GM19239 (cell line): ENCODE data around the gene CDKAL1.

ENCODE experiments used
- DNase-seq: peaks from one replicate; pipeline ENCODE4 v3.0.0; 2011; ENCODE audit warnings: low spot score; ENCODE audit not compliant: insufficient read length
- FAIRE-seq: peaks from 2 replicates; lab custom pipeline; 2011; peaks lifted over from hg19 to GRCh38; lab: Jason Lieb, UNC

The CDKAL1 gene

DNA sequence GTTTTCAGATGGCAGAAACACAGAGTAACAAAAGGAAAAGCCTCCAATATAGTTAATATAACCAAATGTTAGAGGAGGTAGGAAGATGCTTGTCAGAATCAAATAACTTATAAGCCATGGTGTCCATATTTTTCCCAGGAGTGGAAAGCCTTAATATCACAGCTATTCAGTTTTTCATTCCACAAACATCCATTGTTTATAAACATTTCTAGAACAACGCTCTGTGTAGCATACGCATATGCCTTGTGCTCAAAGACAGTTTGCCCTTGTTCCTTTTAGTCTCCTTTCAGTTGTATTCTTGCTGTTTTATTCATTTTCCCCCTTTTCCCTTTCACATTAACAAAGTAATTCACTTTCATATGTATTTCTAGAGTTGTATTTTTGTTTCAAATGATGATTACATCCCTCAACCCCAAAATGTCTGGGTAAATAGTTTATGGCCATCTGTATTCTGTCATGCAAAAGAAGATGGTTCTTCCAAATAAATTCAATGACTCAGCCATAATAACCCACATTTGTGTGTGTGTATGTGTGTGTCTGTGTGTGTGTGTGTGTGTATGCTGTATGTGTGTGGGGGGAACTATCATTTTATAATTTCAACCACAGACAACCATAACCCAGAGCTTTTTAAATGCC, 603.6 kb downstream of the CDKAL1 start:
- DNase-seq: no peak
- FAIRE-seq: no peak

GRCh38 chr6:21138336-21139069, 604.2 kb downstream of the CDKAL1 start:
- no peak for FAIRE-seq
- no peak for DNase-seq

DNA sequence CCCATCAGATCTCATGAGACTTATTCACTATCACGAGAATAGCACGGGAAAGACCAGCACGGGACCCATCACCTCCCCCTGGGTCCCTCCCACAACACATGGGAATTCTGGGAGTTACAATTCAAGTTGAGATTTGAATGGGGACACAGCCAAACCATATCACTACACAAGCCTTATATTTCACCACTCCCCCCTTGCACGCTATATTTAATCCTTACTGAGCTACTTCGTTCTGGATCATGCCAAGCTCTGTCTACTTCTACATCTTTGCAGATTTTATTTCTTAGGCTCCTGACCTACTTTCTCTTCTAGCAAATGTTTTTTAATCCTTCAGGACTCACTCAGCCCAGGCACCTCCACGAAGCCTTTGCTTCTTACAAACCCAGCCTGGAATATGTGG, 606.7 kb downstream of the CDKAL1 start:
- no peak for DNase-seq
- FAIRE-seq: no peak

DNA sequence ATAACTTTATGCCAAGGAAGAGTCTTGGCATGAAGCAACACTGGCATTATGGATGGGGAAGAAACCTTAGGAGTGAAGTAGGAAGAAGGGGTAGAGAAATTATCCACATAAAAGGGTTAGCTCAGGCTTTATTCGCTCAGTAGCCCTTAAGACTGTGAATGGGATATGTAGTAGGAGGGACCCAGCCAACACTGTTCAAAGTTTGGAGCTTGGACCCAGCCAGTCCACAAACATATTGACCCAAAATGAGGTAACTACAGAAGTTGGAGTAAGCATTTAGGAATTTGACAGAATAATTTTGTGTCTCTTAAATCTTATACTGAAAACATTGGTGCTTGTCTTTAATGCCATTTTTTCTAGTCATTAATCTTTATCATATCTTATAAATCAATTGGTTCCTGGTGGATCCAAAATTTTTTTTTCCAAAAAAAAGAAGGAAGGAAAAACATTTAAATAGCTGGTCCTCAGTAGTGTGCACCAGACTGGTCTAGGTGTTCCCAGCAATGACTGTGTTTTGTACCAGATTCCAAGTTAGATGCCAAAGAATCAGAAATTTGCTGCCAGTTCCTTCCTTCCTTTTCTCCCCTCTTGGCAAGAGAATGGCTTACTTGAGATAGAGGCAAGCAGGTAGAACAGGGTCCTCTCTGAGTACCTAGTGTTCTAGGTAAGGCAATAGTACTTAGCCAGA, 607.5 kb downstream of the CDKAL1 start:
- FAIRE-seq: no peak
- DNase-seq: no peak

DNA sequence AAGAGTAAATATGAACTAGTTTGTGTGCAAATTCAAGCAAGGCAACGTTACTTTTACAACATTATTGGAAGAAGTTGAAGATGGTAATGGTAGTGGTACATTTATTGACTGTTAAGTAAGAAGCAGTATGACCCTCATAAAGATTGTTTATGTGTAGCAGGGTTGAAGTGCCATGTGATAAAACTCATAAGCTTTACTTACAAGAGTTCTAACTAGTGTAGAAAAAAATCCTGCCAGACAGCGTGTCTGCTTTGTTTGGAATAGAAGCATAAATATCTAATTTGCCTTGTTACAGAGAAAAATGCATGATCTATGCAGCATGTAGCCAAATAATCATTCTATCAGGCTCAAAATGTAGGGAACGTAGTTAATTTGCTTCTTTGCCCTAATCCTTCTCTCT, 608.5 kb downstream of the CDKAL1 start:
- FAIRE-seq: no peak

DNA sequence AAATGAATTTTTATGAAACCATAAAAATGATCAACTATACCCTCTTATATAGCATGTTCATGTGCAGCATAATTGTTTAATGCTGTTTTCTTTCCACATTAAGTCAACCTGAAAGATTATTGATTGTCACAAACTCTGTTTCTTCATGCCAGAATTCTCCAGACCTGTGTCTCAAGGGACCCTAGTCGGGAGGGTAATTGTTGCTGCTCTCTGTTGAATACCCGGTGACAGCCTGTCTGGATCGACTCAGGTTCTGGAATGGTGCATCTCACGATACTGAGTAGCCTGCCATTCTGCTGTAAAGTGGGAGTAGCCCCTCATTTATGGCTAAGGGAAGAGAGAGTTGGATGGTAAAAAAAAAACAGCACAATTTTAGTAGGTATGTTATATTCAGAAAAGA, 609.4 kb downstream of the CDKAL1 start:
- no peak for DNase-seq
- no peak for FAIRE-seq

More for the DNA sequence above, 608.5 kb downstream of the CDKAL1 start:
- DNase-seq: no peak

DNA sequence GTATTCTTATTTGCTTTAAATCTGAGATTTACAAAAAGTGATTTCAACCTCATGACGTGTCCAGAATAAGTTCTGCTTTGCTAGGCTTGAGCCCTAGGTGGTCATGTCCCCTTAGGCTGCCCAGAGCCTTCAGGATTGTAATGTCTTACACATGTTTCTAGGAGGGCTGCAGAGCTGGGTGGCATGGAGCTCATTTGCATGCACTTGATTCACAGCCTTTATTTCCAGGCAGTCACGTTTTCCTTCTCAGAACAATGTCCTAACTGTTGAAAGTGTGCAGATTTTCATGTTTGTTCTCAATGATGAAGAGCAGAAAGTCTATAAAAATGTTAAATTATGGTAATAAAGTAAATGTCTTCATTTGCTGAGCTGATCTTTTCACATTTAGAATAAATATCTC, 610.7 kb downstream of the CDKAL1 start:
- no peak for DNase-seq
- FAIRE-seq: no peak

- no peak for FAIRE-seq
- DNase-seq: no peak
Measured at GRCh38 chr6:21147995-21148394, 613.7 kb downstream of the CDKAL1 start.

- DNase-seq: no peak
- no peak for FAIRE-seq
Measured at GRCh38 chr6:21149470-21149869, 615.2 kb downstream of the CDKAL1 start.

GRCh38 chr6:21150667-21151066, 616.4 kb downstream of the CDKAL1 start:
- DNase-seq: no peak
- FAIRE-seq: no peak

- DNase-seq: no peak
- FAIRE-seq: no peak
Measured at GRCh38 chr6:21151119-21151518, 616.9 kb downstream of the CDKAL1 start.

GRCh38 chr6:21151530-21151929, 617.3 kb downstream of the CDKAL1 start:
- FAIRE-seq: no peak

GRCh38 chr6:21157186-21157929, 623.1 kb downstream of the CDKAL1 start:
- FAIRE-seq: peak; percentile 49

More at GRCh38 chr6:21151530-21151929, 617.3 kb downstream of the CDKAL1 start:
- no peak for DNase-seq

DNA sequence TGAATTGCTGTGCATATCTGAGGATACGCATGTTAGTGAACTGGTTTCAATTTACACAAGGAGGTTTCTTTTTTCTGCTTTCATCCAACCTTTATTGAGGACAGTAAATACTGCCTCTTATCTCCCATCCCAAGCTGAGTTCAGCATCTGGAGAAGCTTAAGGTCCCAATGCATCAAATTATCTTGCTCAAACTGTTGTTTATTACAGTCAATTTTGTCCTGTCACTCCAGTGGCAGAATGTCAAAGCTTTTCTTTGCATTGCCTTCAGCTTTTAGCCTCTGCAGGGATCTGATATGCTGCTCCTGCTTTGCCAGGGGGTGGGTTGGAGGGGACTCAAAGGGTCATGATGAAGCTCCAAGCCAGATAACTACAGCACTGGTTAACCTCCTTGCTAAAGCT, 623.9 kb downstream of the CDKAL1 start:
- peak; percentile 31 for FAIRE-seq
- no peak for DNase-seq

More at GRCh38 chr6:21157186-21157929, 623.1 kb downstream of the CDKAL1 start:
- DNase-seq: no peak

- FAIRE-seq (peak; percentile 83), DNase-seq (no peak)
Measured at GRCh38 chr6:21158873-21159272, 624.6 kb downstream of the CDKAL1 start.

DNA sequence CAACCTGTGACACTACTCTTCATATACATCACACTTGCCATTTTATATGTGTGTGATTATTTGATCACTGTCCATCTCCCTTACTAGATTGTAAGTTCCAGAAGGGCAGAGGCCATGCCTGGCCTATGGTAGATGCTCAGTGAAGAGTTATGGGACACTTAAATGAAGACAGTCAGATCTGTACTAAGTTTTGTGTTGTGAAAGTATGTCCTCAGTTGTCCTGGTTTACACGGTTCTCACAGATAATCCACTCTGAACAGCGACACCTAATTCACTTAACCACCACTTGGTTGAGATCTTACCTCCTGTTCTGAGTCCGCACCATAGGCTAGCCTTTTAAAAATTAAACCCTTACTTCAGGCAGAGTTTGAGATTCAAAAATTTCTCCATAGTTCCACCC, 625.2 kb downstream of the CDKAL1 start:
- no peak for FAIRE-seq
- no peak for DNase-seq

- DNase-seq: no peak
- peak; percentile 57 for FAIRE-seq
Measured at GRCh38 chr6:21161707-21162106, 627.5 kb downstream of the CDKAL1 start.

DNA sequence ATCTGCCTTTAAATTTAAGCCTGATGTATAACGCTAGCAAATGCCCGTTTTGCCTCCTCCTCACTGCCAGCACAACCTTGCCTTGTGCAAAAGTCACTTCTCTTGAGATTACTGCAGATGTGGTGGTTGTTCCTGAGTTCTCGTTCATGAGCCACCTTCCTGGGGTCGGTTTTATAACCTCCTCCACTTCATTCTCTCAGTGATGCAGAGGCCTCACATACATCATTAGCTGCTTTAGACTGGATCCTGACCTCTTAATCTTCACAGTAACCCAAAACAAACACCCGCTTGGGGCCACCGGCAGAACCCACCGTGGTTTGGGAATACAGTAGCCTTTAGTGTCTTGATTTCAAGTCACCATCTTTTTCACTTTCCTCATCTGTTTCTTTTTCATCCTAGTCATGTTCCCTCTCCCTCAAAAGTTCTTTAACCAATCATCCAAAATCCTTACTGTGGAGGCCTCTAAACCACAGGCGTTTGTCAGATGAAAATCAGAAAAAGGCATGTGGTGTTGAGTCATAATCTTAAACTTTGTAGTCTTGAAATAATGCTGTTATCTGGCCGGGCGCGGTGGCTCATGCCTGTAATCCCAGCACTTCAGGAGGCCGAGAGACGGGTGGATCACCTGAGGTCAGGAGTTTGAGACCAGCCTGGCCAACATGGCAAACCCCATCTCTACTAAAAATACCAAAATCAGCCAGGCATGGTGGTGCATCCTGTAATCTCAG, 629.0 kb downstream of the CDKAL1 start:
- FAIRE-seq (peak; percentile 47), DNase-seq (no peak)

GRCh38 chr6:21163838-21164180, 629.6 kb downstream of the CDKAL1 start:
- FAIRE-seq (no peak), DNase-seq (no peak)

- FAIRE-seq (peak; percentile 82), DNase-seq (peak; percentile 27)
Measured at GRCh38 chr6:21164768-21165326, 630.6 kb downstream of the CDKAL1 start.
